HG03520 (cell line): ENCODE results near the gene ATG10.

Experiments used
- ATAC-seq: cut with Tn5 transposase; IDR thresholded peaks from one replicate; pipeline ENCODE4 v1.9.1; 2021; ENCODE audit warnings: mild to moderate bottlenecking, moderate library complexity; ENCODE audit not compliant: unreplicated experiment

ATG10 gene

DNA sequence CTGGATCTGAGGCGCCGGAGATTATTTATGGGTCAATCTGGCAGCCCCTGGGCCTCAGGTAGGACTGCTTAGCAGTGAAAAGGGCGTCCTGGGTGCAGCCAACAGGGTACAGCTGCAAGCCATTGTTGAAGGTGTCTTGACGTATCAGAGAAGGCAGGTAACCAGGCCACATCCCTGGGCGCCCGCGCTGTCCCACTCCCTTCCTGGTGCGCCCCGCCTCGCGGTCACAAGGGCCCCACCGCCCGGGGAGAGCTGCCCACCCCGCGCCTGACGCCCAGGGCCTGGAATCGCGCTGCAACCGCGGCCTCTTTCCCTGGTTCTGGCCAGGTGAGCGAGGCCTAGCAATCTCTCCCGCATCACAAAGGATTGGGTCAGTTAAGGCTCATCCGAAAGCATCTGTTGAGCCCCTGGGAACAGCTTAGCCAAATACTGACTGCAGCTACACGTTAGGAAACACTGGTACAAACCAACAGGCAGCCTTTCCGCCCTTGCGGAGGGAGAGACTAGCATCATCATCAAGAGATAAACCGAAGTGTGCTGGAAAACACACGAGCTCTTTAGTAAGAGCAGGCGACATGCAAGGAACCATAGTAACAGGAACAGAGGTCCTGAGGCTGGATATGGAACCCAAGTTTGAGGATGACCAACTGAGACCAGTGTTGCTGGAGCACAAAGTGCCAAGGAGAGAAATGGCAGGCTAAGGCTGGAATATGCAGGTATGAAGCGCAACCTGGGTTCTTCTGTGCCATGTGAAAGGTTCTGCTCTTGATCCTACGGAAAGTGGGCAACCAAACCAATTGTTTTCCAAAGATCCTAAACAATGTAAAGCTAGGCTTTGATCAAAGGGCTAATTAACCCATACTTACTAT lies 302.8 kb downstream of the ATG10 start:
- no peak for ATAC-seq

DNA sequence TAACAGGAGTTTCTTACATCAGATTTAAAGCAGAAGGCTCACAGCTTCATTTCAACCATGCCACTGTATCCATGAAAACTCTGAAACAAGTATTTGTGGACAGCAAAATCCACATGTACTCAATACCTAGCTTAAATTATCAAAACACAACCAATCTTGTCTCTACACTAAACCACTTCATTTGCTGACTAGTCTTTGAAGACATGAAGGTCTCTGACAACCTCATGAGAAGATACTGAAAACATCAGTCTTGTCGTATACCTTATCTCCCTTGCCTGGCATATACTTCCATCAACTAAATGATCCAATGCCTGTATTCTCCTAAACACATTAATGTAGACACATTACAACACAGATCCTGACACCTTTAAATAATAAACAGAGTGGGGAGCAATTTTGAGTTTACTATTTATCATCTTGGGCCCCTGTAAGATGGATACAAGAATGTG lies 303.4 kb downstream of the ATG10 start:
- no peak for ATAC-seq

DNA sequence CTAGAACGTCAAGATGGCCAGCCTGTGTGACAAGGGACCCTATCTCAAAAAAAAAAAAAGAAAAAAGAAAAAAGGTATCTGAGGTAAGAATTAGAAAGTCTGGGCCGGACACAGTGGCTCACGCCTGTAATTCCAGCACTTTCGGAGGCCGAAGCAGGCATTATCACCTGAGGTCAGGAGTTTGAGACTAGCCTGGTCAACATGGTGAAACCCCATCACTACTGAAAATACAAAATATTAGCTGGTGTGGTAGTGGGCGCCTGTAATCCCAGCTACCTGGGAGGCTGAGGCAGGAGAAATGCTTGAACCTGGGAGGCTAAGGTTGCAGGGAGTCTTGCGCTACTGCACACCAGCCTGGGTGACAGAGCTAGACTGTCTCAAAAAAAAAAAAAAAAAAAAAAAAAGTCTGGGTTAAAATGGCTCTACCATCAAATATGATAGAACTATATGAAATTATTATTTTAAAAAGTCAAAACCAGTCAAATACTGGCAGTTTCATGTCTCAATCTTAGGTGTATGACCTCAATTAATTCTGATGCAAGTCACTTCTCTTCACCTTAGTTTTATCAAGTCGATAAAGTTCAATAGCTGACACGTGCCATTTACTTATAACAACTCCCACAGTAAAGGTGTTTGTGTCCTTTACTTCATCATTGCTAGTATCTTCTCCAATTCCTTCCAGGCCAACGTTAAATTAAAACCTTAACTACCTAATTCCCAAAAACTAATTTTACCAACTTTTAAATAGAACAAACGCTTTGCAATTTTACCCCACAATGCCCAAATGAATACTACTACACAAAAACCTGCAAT lies 305.2 kb downstream of the ATG10 start:
- no peak for ATAC-seq

DNA sequence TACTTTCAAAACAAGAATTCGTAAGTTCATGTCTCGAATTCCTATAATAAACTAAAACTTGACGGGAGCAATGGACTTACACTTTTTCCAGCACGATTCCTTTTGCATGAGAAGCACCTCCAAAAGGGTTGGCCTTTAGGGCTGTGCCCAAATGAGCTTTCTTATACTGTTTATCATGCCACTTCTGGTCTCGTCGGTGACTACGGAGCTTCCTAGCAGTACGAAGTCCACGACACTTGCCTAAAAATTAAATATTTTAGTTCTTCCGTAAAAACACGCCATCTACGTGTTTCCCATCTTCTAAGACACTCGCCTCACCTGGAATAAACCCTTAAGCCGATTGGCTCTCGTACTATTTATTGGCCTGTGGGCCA lies 305.8 kb downstream of the ATG10 start:
- no peak for ATAC-seq

DNA sequence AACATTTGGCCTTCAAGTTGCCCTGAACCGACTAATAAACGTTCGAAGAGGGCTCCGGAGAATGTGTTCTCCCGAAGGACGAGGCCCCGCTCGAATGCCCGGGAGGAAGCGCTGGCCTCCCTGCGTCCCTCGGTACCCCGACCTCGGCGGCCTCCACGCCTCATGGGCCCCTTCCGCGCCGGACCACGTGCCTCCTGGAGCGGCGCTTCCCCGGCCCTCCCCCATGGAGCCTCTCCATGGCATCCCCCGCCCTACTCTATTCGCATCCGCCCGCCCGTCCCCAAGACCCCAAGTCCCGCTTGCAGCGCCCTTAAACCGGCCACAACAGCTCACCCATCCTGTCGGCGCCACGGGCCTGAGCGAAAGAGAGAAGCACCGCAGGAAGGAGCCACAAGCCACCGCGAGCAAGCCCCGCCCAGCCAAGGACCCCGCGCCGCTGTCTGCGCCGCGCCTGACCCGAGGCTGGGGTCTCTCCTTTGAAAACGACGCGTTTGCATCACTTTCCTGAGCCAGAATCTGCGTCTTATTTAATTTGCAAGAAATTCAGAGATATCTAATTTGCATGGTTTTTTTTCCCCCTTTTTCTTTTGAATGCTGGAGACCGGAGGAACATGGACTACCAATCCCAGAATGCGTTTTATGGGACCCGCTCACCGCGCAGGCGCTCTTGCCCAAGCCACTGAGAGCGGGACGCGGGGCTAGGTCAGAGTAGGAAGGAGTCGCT lies 306.3 kb downstream of the ATG10 start, which contains the start of gene RPS23:
Gene RPS23 (minus strand): TSS at position 368 of the 724 bp plus-strand sequence. CDS start 31 bp downstream, at position 337.
- ATAC-seq, result peak; percentile 94

DNA sequence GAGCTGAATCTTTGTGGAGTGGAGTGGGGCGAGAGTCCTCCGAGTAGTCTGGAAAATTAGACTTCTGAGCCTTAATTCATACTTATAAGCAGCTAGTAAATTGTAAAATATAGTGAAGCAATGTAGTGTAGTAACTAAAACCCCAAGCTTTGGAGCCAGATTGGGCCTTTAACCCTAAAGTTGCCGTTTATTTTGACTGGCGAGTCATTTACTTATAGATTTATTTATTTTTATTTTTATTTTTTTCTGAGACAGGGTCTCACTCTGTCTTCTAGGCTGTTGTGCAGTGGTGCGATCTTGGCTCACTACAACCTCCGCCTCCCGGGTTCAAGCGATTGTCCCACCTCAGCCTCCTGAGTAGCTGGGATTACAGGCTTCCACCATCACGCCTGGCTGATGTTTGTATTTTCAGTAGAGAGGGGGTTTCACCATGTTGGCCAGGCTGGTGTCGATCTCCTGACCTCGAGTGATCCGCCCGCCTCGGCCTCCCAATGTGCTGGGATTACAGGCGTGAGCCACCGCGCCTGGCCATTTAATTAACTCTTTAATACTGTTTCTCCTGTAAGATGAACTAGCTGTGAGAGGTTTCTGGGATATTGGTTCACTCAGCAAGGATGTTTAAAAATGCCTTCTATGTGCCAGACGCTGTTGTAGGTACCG lies 307.0 kb downstream of the ATG10 start:
- no peak for ATAC-seq

DNA sequence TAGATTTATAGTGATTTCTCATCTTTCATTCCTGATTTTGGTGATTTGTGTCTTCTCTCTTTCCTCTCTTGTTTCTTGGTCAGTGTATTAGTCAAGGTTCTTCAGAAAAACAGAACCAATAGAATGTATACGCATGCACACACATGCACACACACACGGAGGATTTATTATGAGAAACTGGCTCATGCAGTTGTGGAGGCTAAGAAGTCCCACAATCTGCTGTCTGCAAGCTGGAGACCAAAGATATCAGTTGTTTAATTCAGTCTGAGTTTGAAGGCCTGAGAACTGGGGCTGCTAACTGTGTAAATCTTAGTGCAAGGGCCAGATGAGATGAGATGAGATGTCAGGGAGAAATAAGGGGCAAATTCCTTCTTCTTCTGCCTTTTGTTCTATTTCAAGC lies 312.1 kb downstream of the ATG10 start:
- no peak for ATAC-seq

DNA sequence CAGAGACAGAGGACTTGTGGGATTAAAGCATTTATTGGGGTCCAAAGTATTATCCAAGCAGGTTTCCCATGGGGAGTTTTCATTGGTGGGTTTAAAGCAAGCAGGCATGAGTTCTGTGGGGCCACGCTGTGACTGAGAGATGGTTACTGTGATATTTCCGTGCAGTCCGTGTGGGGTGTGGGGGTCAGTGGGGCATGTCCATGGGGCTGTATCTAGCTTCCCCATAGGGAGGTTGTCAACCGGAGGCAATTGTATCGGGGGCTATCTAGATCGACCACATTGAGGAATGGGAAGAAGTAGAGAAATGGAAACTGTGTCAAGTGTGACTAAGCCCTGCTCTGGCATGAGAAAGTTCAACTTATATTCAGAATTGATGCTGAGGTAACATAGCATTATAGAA lies 313.4 kb downstream of the ATG10 start:
- ATAC-seq, result no peak

DNA sequence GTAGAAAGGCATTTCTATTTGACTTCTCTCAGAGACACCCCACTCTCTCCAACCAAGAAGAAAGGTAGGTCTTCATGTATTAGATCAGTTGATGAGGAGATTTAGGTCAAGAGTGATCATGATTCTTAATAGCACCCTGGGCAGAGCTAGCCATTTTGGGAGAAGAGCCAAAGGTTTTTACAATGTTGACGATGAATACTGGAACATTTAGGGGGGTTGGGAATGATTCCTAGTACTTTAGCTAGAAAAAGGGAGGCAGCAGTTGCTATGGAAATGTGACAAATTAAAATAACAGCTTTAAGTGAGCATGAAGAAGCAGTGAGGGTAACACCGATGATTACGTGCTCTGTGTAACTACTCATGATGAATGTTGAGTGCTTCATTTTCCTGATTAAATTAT lies 315.8 kb downstream of the ATG10 start:
- ATAC-seq, result no peak

DNA sequence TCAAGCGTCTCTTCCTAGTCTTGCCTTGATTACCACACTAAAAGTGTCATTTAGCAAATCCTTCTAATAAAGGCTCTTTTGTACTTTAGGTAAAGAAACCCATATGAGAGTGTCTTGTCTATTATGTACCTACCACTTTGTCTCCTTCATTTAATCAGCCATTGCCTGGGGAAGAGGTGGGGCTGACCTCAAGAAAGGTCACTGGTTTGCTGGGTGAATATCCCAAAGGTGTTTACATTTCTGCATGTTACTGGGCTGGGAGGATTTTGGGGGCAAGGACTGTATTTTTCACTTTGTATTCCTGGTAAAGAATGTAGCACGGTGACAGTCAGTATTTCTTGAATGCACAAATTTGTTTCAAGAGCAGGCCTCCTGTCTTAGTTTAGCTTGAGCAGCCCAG lies 318.2 kb downstream of the ATG10 start:
- ATAC-seq, result no peak

DNA sequence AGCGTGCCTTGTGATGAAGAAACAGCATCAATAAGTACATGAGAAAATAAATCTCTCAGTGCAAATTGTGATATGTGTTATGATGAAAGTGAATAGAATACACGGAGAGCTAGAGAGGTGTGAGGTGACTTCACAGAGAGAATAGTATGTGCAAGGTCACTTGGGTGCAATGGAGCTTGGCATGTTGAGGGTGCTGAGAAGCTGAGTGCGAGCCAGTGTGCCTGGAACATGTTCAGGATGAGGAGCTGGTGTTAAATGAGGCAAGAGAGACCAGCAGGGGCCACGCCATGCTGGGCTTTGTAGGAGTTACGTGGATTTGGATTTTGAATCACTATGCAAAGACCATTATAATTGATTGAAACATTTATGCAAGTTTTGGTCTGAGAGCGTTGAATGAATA lies 319.1 kb downstream of the ATG10 start:
- no peak for ATAC-seq

DNA sequence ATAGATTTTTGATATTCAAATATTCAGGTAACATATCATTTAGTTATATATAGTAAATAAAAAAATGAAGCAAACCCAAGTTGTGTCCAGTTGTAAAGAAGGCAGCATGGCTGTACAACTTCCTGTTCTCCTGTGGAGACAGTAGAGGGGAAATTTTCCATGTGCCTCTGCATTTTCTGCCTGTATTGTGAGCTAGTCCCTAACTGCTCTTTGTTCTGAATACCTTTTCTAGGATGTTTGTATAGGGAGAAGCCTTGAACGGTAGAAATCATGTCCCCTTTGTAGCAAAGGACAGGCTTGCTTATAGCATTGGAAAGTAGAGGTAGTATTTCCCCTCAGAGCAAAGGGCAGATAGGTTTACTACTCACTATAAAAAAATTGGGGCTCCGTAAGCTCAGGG lies 319.6 kb downstream of the ATG10 start:
- ATAC-seq, result no peak

DNA sequence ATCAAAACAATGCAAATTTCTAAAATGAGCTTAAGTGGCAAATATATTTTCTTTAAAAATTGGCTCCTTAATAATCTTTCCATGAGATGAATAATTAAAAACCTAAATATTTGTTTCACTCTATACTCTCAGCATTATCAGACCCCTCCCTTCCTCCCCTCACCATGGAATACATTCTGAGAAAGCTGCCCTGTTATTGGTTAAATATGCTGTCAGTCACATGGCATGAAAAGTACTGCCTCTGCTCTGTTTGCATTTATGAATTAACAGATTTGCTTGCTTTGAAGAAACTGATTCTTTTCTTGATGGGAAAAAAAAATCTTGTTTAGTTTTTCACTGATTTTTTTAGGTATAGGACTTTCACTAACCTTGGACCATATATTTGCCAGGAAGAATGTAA lies 323.3 kb downstream of the ATG10 start:
- ATAC-seq, result no peak

DNA sequence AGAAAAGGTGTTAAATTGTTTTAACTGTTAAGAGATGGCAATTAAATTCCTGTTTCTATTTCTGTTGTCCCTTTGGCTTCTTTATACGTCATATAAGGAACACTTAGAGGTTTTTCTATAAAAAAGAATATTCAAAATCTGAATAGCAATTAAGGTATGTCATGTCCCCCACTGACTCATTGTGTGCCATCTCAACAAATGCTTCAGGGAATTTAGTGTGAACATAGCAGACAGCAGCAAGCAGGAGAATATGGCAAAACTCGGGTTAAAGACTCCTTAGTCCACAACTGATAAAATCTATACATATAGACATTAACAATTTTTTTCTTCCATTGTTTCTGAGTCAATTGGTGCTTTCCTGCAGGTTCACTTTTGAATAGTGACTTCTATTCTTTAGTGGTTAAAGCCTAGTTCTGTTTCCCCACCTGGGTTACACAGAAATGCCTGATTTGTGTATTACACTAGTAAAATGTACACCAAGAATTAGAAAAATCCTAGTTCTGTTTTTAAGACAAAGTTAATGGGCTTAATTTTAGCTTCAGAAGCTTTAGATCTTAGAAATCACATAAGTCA lies 324.2 kb downstream of the ATG10 start:
- ATAC-seq, result no peak

DNA sequence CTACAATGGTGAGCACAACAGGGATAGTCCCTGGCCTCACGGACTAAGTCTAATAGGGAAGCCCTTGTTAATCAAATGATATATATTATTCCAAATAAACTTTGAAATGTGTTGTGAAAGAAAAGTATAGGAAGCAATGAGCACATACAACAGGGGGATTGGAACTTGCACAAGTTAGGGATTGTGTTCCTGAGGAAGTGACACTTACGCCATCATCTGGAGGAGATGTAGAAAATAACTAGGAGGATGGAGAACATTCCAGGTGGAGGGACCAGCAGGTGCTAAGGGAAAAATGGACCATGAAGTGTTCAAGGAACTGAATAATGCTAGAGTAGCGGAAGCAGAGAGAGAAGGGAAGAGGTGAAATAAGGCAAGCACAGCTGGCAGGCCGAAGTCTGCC lies 325.1 kb downstream of the ATG10 start:
- ATAC-seq, result no peak

DNA sequence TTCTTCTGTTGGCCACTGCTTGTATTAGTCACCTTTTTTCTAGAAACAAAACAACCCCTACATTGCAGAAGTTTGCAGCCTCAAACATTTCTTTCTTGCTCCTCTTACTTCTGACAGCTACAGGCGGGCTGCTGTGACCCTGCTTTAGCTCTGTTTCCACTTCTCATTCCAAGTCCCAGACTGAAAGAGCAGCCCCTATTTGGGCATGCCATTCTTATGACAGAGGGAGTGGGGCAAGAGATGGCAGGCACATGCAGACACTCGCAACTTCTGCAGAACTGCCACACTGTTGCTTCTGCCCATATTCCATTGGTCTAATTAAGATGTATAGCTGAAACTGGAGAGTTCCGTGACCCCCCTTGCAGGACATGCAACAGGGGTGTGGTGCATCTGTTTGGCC lies 325.9 kb downstream of the ATG10 start:
- no peak for ATAC-seq

DNA sequence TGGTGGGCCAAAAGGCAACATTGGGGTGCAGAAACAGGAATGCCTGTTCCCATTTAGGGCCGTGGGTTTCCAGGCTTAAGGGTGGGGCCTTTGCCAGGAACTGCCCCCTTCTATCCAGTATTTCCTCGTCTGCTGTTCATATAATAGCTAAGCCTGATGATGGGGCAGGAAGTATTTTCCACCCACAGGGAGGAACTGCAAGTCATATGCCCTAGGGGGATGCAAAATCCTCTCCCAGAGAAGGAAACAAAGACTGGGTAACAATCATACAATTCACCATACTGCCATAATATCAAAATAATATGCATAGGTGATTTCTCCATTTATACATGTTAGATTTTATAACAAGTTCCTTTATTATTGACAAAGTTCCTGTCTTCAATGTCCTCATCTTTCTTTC lies 326.8 kb downstream of the ATG10 start:
- ATAC-seq, result no peak

DNA sequence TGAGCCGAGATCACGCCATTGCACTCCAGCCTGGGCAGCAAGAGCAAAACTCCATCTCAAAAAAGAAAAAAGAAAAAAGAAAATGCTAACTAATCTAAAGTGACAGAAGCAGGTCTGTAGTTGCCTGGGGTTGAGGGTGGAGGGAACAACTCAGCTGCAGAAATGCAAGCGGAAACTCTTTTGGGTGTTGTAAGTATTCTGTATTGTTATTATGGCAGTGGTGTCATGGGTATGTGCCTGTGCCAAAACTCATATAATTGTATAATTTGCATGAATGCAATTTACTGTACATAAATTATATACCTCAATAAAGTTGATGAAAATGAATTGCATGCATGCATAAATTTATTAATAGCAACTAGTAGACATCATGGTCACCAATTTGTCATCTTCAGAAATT lies 329.4 kb downstream of the ATG10 start:
- ATAC-seq, result no peak
